ENCODE data around the gene LBR.
"Not testable (repeated sequence)": the region's sequence is repeated elsewhere in the genome, so short reads cannot be mapped to it uniquely, and the experiment has no call there.

LBR gene

DNA sequence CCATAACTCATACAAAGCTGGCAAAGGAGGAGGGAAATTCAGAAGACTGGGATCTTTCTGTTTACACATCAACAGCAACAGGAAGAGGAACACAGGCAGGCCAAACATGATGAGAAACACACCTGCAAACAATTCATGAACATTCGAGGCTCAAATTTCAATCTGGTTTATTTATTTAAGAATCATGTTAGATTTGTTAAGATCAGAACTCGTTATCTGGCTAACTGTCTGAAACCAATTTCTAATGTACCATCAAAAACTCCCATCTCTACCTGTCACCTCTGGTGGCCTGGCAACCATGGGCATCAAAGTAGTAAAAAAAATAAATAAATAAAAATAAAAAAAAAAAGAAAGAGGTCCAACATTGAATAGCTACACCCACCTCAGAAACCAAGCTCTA, 9.8 kb downstream of the LBR start:
- no peak for DNase-seq

DNA sequence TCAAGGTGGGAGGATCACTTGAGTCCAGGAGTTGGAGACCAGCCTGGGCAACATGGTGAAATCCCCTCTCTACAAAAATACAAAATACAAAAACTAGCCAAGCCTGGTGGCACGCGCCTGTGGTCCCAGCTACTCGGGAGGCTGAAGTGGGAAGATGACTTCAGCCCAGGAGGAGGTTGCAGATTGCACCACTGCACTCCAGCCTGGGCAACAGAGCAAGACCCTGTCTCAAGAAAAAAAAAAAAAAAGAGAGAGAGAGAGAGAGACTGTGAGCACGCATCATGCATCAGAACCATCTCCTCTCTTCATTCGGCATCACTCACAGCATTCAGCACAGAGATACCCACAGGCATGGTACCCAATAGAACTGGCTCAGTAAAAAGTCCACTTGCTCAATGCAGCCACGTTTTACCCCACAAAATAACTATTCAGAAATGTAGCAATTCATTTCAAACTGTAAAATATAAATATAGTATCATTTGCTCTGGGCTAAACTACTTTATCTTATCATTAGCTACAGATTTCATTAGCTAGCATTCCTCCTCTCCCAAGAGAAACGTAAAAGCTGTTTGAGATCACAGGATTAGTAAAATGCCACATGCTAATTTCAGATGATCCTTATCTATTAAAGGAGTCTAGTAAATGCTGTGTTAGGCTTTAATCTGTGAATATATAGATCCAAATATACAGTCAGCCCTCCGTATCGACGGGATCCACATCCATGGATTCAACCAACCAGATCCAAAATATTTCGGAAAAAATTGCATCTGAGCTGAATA, 11.7 kb downstream of the LBR start:
- no peak for DNase-seq

- DNase-seq: no peak
These were observed 12.5 kb downstream of the LBR start for GRCh38 chr1:225415307-225415706.

DNA sequence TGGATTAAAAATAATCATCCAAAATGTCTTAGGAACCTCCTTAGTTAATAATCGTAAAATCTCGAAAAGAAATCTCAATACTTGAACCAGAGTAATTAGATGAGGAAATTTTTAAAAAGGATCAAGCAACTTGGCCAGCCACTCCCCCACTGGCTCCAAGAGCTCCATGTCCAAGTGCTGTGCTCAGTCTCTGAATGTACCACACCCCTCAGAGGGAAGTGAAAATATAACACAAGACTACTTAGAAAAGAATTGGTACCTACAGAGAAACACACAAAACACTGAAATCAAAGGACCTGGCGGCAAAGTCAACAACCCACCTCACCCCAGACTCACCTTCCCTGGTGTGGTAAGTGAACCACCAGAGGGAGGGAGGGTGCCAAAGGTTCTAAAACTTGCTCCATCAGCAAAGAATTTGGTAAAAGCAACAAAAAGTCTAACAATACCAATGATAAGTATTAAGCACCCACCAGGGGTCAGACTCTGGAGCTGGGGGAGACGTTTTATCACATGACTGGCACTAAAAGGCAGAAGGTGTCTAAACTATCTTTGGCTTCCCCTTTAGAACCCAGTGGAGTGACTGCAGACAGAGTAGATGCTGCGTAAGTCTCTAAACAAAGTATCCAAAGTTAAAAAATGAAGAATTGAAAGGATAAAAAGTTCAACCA, 14.0 kb downstream of the LBR start:
- no peak for DNase-seq

DNA sequence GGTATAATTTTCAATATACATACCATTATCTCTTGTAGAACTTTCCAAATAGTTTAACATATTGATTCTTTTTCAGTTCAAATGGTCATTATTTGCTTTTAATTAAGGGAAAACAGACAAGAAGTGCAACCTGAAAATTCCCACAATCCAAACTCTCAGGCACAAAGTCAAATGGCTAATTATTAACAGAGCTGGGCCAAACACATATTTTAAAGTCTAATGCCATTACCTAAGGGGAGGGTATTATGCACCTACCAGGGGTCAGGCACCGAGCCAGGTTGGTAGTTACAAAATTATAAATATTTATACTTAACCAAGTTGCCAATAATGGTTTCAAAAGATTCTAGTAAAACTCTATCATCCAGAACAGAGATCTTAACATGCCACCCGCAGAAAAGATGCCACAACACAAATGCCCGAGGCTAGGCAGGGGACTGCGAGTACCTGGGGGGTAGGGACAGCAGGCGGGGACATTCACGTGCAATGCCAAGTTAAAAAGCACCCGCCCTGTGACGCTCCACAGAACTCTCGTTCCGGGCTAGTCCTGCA, 15.0 kb downstream of the LBR start:
- no peak for DNase-seq

DNA sequence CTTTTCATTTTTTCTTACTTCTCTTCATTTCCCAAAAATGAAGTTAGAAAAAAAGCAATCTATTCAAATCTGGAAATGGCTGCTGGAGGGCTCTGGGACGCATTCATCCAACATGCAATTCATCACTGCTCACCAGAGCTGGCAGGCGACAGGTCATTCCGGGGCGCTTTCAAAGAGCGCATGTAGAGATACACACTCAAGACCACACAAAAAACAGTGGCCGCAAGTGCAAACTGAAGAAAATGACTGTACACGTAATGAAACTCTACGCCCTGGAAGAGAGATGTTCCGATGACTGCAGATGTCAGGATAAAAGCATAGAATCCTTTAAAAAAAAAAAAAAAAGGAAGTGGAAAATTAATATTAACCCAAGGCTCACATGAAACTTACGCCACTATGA, 15.5 kb downstream of the LBR start:
- no peak for DNase-seq

DNA sequence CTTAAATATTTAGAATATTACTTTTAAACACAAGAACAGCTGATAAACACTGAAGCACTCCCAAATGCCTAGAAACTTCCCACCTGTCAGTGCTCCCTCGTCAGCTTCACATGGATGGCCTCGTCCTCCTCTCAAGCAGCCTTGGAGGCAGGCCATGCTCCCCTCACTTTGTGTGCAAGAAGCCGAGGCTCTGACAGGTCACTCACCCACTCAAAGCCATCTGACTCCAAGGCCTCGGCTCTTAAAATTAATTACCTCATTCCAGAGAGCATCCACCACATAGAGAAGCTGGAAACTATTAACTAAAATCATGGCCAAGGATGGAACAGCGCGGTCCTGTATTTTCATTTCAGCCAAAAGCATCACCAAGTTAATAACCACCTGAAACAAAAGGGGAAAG, 17.8 kb downstream of the LBR start:
- no peak for DNase-seq

- no peak for DNase-seq
These were observed 18.8 kb downstream of the LBR start for GRCh38 chr1:225409051-225409450.

GRCh38 chr1:225408249-225408648, 19.6 kb downstream of the LBR start:
- DNase-seq: no peak

- DNase-seq: no peak
These were observed 20.1 kb downstream of the LBR start for GRCh38 chr1:225407755-225408154.

DNA sequence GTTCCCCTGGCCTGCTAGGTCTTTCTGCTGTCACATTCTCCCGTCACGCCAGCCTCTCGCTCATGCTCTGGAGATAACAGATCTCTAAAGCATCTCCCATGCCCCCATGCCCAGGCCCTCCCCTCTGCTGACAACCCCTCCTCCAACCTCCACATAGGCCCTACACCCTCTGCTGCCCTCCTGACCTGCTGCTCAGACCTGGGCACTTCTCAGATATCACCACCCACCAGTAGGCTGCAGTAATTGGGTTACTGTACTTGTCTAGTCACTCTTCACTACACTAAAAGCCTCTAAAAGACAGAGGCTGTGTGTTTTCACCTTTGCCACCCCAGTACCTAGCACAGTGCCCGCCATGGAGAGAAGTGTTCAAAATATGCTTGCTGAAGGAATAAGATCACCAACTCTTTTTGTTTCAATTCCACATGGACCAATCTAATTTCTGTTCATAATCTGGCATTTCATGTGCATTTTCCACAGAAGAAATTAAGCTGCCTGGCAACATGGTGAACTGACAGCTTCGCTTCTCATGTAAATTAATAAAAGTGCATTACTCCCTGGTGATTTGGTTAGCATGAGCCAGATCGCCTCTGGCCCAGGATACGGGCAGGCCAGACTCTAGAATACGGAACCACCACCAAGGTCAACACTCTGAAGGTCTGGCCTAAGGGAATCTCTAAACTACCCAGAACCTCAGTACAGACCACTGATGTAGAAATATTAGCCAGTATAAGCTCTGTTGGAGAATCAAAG, 20.7 kb downstream of the LBR start:
- no peak for DNase-seq

DNA sequence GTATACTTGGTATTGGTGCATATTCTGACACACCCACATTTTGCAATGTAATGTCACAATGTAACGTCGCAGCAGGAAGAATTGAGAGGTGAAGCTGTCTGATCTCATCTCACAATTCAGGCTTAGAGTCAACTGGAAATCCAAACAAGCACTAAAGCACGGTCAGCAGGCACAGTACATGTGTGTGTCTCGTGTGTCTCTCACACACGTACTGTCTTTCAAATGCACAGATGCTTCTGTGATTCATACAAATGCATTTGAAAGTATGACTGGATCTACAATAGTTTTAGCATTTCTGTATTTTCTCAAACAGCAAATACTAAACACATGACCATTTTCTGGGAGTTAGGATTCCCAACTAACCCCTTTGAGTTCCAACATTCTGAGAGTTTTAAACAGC, 26.9 kb downstream of the LBR start:
- DNase-seq: no peak

GRCh38 chr1:225396357-225396756, 31.5 kb downstream of the LBR start:
- no peak for DNase-seq

GRCh38 chr1:225389843-225390242, 38.0 kb downstream of the LBR start:
- DNase-seq: no peak

DNA sequence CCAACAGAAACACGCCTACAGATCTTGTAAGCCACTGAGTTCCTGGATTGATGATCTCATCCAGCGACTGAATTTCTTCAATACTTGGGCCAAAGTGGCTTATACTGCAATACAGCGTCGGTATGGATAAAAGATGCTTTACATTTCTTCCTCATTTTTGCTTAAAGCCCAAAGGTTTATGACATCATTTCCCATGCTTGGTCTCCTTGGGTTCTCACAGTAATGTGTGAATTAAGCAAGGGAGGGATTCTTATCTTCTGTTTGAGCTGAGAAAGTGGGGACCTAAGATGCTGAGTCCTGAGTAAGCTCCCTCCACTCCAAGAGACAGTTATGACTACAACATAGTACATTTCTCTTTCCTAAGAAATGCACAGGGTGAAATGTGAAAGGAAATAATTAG, 39.5 kb downstream of the LBR start:
- DNase-seq: no peak

GRCh38 chr1:225386860-225387259, 41.0 kb downstream of the LBR start:
- DNase-seq: not testable (repeated sequence)

DNA sequence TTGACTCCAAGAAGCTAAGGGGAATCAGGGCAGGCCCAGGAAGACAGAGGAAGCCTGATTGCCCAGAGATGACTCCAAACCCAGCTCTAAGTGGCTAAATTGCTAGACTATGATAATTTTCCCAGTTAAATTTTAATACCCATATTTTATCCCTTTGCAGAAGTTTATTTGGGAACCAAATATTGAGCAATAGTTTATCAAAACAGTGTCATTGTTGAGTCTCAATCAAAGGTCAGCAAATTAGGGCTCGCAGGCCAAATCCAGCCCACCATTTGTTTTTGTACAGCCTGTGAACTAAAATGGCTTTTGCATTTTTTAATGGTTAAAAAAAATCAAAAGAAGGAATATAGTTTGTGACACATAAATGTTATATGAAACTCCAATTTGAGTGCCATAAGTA, 47.1 kb downstream of the LBR start:
- DNase-seq: no peak

DNA sequence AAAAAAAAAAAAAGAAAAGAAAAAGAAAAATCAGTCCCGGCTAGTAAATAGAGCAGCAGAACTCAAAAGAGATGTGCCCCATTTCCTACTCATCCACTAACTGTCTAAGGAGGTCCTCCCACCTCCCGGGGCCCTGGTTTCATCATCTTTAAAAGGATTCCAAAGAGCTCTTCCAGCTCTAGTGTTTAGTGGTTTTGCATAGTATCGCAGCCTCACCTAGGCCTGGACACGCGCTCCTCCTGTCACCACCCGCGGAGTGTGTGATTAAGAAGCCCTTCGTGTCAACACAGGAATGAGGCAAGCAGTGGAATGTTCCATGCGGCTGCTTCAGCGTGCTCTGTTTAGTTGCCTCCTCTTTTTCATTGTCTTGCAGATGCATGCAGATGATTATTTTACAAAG, 49.0 kb downstream of the LBR start:
- DNase-seq: no peak

DNA sequence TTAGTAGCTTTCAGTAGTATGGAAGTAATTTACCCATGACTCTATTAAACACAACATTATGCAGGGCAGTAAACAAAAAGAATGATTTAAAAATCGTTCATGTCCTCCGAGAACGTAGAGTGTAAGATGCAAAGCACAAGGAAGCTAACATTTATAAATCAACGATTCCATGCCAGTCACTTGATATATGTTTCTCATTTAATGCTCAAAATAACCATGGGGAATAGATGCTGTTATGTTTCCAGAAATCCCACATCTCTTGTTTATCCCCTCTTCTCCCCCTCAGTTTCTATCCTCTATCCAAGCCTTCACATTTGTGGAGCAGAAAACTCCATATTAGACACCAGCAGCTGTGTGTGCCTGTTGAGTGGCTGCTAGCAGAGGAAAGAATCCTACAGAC, 52.8 kb downstream of the LBR start:
- DNase-seq: no peak

- no peak for DNase-seq
These were observed 54.7 kb downstream of the LBR start for GRCh38 chr1:225373155-225373554.

GRCh38 chr1:225371366-225372010, 56.4 kb downstream of the LBR start:
- no peak for DNase-seq

DNA sequence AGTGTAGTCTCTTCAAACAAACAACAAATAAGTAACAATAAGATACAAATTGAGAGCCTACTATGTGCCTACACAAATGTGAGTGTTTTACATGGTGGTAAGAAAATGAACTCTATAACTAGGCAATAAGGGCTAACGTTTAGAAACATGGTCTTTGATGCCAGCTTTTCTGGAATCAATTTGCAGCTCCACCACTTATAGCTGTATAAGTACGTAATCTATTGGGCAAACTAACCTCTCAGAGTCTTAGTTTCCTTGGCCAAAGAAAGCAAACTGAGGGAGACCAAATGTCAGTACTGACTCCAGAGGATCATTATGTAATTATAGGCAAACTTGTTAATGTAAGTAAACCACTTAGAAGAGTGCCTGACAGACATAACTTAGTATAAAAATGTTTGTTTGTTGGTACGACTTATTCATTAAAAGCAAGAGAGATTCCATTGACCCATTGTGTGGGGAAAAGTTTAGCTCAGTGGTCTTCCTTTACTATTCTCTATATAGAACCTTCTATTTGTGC, 59.7 kb downstream of the LBR start:
- no peak for DNase-seq

- no peak for DNase-seq
These were observed 61.3 kb downstream of the LBR start for GRCh38 chr1:225366552-225366951.
